OCI-LY7 (cell line): ENCODE measurements around the gene SRPRB. TPM values are rescaled to one million over a fixed set of nuclear protein-coding genes. Genes with fewer than 3 reads are reported as not detected.

Experiments
- BruUV-seq: library from RNA; stranded (reverse); fragments of 400-500 nt; replicated peaks from 2 replicates; lab custom pipeline; 2021; lab: Mats Ljungman, UMichigan
- CTCF ChIA-PET: fragments of 300-600 bp; sonication (Branson Sonifier 250); formaldehyde crosslinking; loops from one replicate; lab custom pipeline; 2022; ENCODE audit warnings: antibody characterized with exemption; ENCODE audit not compliant: unreplicated experiment; lab: Charles Lee
- POLR2A ChIA-PET: fragments of 300-600 bp; sonication (Branson Sonifier 250); formaldehyde crosslinking; loops from one replicate; lab custom pipeline; 2022; ENCODE audit warnings: antibody characterized with exemption; lab: Charles Lee
- DNase-seq: peaks from one replicate; pipeline ENCODE4 v3.0.0-alpha.2; 2015; ENCODE audit warnings: low spot score
- H2AFZ ChIP-seq: fragments of 200-600 bp; sonication (generic), shearing (Covaris generic); 2 replicates; pipeline ENCODE4 v1.6.1; 2014; ENCODE audit warnings: mild to moderate bottlenecking, antibody characterized with exemption, low read length, moderate library complexity
- H3K27ac ChIP-seq: fragments of 200-600 bp; sonication (generic); 2 replicates; pipeline ENCODE4 v1.5.1; 2014; ENCODE audit warnings: mixed run types, low read depth, mild to moderate bottlenecking, moderate library complexity, low read length, inconsistent platforms; ENCODE audit not compliant: poor library complexity, severe bottlenecking
- H3K36me3 ChIP-seq: fragments of 200-600 bp; sonication (generic); 2 replicates; pipeline ENCODE4 v1.6.1; 2014; ENCODE audit warnings: mild to moderate bottlenecking, antibody characterized with exemption, low read length, moderate library complexity, mixed read lengths; ENCODE audit not compliant: insufficient read depth
- H3K4me1 ChIP-seq: fragments of 200-600 bp; sonication (generic); 2 replicates; pipeline ENCODE4 v1.5.1; 2014; ENCODE audit warnings: mild to moderate bottlenecking, low read length; ENCODE audit not compliant: insufficient read depth, poor library complexity, severe bottlenecking
- H3K4me2 ChIP-seq: fragments of 200-600 bp; sonication (generic); 2 replicates; pipeline ENCODE4 v1.6.1; 2014; ENCODE audit warnings: mild to moderate bottlenecking, low read length
- H3K4me3 ChIP-seq: fragments of 200-600 bp; sonication (generic); 2 replicates; pipeline ENCODE4 v1.5.1; 2014; ENCODE audit warnings: mild to moderate bottlenecking, low read depth, low read length; ENCODE audit not compliant: poor library complexity, severe bottlenecking
- H3K79me2 ChIP-seq: fragments of 200-600 bp; sonication (generic); 2 replicates; pipeline ENCODE4 v1.6.1; 2016; ENCODE audit warnings: low read depth, mild to moderate bottlenecking, low read length, moderate library complexity, mixed read lengths; ENCODE audit not compliant: insufficient read depth
- H3K9me2 ChIP-seq: fragments of 200-600 bp; sonication (generic); 2 replicates; pipeline ENCODE4 v1.6.1; 2016; ENCODE audit warnings: mild to moderate bottlenecking, low read length, mixed read lengths; ENCODE audit not compliant: insufficient read depth
- H3K9me3 ChIP-seq: fragments of 200-600 bp; sonication (generic); 2 replicates; pipeline ENCODE4 v1.6.1; 2014; ENCODE audit warnings: mild to moderate bottlenecking, mixed run types, low read length, mixed read lengths
- H4K20me1 ChIP-seq: fragments of 200-600 bp; sonication (generic); 2 replicates; pipeline ENCODE4 v1.6.1; 2014; ENCODE audit warnings: mild to moderate bottlenecking, antibody characterized with exemption, low read length, moderate library complexity, mixed read lengths; ENCODE audit not compliant: insufficient read depth
- EZH2phosphoT487 ChIP-seq: fragments of 200-600 bp; sonication (generic); IDR thresholded peaks from 2 replicates; pipeline ENCODE4 v1.6.1; 2018; ENCODE audit warnings: low read depth, borderline replicate concordance, mild to moderate bottlenecking, mixed run types, antibody characterized with exemption, low read length, moderate library complexity, mixed read lengths
- intact Hi-C: fragments of 100-400 bp; cut with micrococcal nuclease; formaldehyde crosslinking; loops from one replicate; pipeline ENCODE4 v1.10.0; 2022; ENCODE audit not compliant: unreplicated experiment
- total RNA-seq, 2 experiments: library from RNA; depleted of rRNA in 1 of 2; stranded (reverse); fragments of >200 nt in 1 of 2; shearing (Covaris generic) in 1 of 2; gene quantifications; 2 replicates each; pipeline ENCODE4 v1.2.3, GENCODE V29; 2014 to 2022
- TF ChIP-seq, protein P1 (sequence below): fragments of 200-600 bp; sonication (generic); conservative IDR thresholded peaks from 2 replicates; pipeline ENCODE4 v1.5.1; 2014; ENCODE audit warnings: mild to moderate bottlenecking, antibody characterized with exemption, low read length, moderate library complexity, mixed read lengths

SRPRB gene
- total RNA-seq, 2 experiments from 2014 or later = 39.4 to 54.1 TPM

- Histone ChIP-seq H3K4me2 (no peak overlapping the region), H3K36me3 (no peaks in the 10 kb centered on the region), H4K20me1 (no peaks in the 10 kb centered on the region), H3K4me3 (no peak overlapping the region), H2AFZ (no peak overlapping the region), H3K9me2 (no peaks in the 10 kb centered on the region), H3K27ac (no peak overlapping the region), H3K9me3 (no peaks in the 10 kb centered on the region), H3K79me2 (no peaks in the 10 kb centered on the region), H3K4me1 (no peaks in the 10 kb centered on the region)
- CTCF ChIA-PET = no interaction called here
- BruUV-seq = no TSS peak
- TF ChIP-seq, protein P1, sequence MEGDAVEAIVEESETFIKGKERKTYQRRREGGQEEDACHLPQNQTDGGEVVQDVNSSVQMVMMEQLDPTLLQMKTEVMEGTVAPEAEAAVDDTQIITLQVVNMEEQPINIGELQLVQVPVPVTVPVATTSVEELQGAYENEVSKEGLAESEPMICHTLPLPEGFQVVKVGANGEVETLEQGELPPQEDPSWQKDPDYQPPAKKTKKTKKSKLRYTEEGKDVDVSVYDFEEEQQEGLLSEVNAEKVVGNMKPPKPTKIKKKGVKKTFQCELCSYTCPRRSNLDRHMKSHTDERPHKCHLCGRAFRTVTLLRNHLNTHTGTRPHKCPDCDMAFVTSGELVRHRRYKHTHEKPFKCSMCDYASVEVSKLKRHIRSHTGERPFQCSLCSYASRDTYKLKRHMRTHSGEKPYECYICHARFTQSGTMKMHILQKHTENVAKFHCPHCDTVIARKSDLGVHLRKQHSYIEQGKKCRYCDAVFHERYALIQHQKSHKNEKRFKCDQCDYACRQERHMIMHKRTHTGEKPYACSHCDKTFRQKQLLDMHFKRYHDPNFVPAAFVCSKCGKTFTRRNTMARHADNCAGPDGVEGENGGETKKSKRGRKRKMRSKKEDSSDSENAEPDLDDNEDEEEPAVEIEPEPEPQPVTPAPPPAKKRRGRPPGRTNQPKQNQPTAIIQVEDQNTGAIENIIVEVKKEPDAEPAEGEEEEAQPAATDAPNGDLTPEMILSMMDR = no peak
- no peak for TF ChIP-seq EZH2phosphoT487
- intact Hi-C loops = no loop called here
- POLR2A ChIA-PET = no interaction called here
- DNase-seq = no peak
These were observed 33.5 kb downstream of the SRPRB start for GRCh38 chr3:133838916-133839800.

- no peak overlapping the region for H3K4me2 ChIP-seq
- H3K27ac ChIP-seq = no peak overlapping the region
- intact Hi-C loops = no loop called here
- ChIA-PET CTCF (interaction anchor here (0.7 kb wide), 1 partner anchor 372 kb away, joined by 4 read pairs; no protein-coding TSS in a partner anchor), POLR2A (no interaction called here)
- no peak overlapping the region for H3K4me3 ChIP-seq
- BruUV-seq = no TSS peak
- no peaks in the 10 kb centered on the region for H3K9me3 ChIP-seq
- no peaks in the 10 kb centered on the region for H3K36me3 ChIP-seq
- TF ChIP-seq, protein P1 = no peak
- no peak for TF ChIP-seq EZH2phosphoT487
- no peaks in the 10 kb centered on the region for H3K4me1 ChIP-seq
- no peak overlapping the region for H2AFZ ChIP-seq
- no peaks in the 10 kb centered on the region for H4K20me1 ChIP-seq
- DNase-seq = no peak
- H3K9me2 ChIP-seq = no peaks in the 10 kb centered on the region
- no peaks in the 10 kb centered on the region for H3K79me2 ChIP-seq
These were observed 34.6 kb downstream of the SRPRB start for GRCh38 chr3:133840055-133840737.
